IPS DF 4.7 (cell line): ENCODE measurements around the gene RCSD1.

Source experiments
- DNase-seq: peaks from one replicate; pipeline ENCODE4 v3.0.0-alpha.2; 2013; ENCODE audit warnings: low spot score; ENCODE audit errors: extremely low read depth

RCSD1 gene

DNA sequence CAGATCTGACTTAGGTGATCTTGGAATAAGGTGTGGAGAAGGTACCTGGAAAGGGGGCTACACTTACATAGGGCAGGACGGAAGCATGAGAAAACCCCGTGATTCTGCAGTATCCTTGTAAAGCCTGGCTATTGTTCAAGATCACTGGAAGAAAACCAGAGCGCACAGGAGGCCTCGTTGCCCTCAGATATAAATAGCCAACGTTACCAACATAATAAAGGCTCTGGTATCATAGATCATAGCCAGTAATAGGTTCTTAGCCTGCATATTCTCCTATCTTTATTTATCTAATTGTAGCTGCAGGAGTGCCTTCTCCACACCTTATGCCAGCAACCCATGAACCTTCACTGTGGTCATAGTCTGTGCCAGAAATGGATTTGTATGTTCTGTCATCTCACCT is 55.8 kb downstream of the RCSD1 start:
- no peak for DNase-seq

GRCh38 chr1:167687919-167688519 is 58.0 kb downstream of the RCSD1 start:
- peak; percentile 76 for DNase-seq

DNA sequence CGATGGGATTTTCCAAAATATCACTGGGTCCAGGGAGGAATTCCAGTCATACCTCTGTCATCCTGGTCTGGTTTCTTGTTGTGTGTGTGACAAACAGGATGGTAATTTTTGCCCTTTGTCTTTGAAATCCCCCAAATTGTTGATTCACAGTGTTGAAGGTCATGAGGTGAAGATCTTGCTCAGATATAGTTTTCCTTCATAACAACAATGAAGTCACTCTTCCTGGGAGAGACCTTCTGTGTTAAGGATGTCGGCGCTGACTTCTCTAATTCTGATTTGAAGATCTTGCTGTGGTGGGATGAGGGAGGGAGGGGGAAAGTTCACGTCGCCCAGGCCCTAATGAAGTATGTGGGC is 59.5 kb downstream of the RCSD1 start:
- no peak for DNase-seq

DNA sequence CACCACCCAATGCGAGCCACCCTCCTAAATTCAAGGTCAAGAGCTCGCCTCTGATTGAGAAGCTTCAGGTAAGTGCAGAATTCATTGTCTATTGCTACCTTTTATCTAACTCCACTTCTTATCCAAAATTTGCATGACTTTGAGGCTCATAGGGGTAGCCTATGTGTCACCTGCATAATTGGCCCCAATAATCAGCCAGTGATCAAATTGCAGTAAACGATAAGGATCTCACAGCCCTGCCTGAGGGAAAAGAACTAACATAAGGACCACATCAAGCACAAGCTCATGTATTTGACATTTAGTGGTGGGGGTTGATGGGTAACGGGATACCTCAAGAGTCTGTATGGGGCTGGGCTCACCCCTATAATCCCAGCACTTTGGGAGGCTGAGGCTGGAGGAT is 60.0 kb downstream of the RCSD1 start:
- no peak for DNase-seq

DNA sequence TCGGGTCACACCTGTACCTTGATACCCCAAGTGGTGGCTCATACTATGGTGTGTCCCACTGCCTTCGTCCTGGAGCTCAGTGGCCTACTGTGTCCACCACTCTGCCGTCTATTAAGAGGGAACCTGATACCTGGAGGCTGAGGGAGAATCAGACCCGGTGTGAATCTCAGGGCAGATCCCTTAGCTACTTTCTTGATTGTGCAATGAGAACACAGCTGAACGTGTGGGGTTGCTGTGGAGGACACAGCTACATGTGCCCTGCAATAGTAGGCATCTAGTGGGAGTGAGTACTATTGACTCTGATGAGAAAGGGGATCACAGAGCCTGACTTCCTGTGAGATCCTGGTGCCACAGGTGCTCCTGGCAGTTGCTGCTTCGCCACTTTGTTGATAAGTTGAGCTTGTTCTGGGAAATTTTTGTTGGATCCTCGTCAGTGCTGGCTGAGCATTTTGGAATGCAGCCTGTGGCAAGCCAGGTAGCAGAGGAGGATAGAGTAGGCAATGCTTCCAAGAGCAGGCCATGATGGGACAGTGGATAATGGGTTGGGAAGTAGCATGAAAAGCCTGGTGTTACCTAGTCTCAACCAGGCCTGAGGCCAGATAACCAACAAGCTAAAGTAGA is 63.5 kb downstream of the RCSD1 start:
- DNase-seq, result no peak

GRCh38 chr1:167694691-167695090 is 64.7 kb downstream of the RCSD1 start:
- DNase-seq, result no peak

GRCh38 chr1:167695147-167695546 is 65.1 kb downstream of the RCSD1 start:
- no peak for DNase-seq

DNA sequence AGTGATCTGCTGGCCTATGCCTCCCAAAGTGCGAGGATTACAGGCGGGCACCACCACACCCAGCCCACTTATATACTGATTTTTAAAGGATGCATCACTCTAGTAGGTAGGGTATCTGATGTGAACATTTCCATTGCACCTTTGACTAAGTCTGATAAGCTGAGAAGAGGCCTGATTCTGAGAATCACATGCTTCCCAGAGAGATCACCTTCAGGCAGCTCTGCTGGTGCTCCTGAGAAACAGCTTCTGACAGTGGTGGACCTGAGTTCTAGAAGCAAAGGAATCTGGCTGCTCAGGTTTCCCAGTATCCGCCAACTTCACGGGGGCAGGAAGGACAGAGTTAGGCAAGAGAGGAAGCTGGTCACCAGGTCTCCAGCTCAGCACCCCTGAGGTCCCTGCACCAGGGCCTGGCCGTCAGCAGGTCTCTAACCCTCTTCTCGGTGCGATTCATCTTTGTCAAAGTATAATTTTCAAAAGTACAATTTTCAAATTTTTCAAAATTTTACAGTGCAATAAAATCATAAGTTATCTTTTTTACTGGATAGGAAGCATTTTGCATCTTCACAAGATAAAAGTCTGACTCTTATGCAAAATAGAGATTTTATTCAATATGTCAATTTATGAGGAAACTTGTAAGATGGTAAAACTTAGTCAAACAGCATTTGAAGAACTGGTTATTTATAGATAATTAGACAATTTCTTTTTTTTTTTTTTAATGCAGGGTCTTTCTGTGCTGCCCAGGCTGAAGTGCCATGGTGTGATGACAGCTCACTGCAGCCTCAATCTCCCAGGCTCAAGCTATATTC is 65.9 kb downstream of the RCSD1 start:
- no peak for DNase-seq

DNA sequence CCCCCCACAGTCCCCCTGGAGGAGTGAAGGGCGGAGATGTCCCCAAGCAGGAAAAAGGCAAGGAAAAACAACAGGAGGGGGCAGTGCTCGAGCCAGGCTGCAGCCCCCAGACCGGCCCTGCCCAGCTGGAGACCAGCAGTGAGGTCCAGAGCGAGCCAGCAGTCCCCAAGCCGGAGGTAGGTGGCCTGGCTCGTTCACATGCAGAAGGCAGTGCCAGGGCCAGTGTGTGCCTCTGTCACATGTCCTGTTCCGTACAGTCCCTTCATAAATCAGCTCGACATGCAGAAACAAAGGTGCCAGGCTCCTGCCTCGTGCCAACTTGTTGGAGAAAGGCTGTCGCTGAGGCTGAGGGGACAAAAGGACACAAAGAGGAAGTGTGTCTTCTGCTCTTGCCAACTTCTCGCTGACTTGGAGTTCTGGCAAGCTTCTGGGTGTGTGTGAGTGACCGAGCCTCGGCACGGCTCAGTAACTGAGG is 67.7 kb downstream of the RCSD1 start:
- DNase-seq, result no peak

- DNase-seq, result no peak
Measured at GRCh38 chr1:167698313-167698712, 68.3 kb downstream of the RCSD1 start.

GRCh38 chr1:167701510-167701909 is 71.5 kb downstream of the RCSD1 start:
- no peak for DNase-seq

GRCh38 chr1:167703557-167703956 is 73.5 kb downstream of the RCSD1 start:
- DNase-seq, result no peak

GRCh38 chr1:167704715-167705114 is 74.7 kb downstream of the RCSD1 start:
- no peak for DNase-seq

DNA sequence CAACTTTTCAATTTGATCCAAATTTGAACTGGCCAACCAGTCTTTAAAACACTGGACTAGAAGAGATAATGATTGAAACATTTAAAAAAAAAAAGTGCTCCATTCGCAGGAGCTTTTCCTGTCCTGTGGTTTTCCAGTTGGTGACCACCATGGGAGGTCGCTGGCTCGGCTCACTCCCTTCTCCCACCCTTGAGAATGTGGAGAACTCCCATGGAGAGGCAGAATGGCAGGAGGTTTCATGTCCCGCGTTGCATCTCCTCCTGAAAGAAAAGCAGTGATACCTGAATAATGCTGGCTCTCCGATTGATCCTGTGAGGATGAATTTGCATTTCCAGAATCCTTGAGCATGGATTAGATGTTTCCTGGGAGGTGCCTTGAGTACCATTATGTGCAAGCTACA is 75.2 kb downstream of the RCSD1 start:
- no peak for DNase-seq

DNA sequence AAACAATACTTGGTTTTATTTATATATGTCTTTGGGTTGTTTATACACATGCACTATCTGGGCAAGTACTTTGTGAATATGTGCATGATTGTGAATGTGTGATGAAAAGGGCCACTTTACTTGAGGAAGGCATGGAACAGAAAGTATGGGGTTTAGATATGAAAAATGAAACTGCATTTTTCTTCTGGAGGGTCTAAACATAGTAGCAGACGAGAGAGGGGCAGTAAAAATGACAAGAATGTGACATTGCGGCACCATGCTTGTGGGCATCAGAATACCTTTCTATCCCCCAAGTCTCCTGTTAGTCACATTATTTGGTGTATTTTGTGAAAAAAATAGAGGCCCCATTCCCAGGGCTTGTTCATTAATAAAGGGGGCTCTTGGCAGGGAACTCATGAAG is 76.3 kb downstream of the RCSD1 start:
- DNase-seq, result no peak

- DNase-seq, result no peak
Measured at GRCh38 chr1:167706931-167707877, 77.2 kb downstream of the RCSD1 start.

GRCh38 chr1:167707942-167708341 is 77.9 kb downstream of the RCSD1 start:
- no peak for DNase-seq

GRCh38 chr1:167708940-167709389 is 78.9 kb downstream of the RCSD1 start:
- DNase-seq, result no peak

GRCh38 chr1:167710836-167711235 is 80.8 kb downstream of the RCSD1 start:
- DNase-seq, result no peak

GRCh38 chr1:167711797-167712196 is 81.8 kb downstream of the RCSD1 start:
- DNase-seq, result no peak

DNA sequence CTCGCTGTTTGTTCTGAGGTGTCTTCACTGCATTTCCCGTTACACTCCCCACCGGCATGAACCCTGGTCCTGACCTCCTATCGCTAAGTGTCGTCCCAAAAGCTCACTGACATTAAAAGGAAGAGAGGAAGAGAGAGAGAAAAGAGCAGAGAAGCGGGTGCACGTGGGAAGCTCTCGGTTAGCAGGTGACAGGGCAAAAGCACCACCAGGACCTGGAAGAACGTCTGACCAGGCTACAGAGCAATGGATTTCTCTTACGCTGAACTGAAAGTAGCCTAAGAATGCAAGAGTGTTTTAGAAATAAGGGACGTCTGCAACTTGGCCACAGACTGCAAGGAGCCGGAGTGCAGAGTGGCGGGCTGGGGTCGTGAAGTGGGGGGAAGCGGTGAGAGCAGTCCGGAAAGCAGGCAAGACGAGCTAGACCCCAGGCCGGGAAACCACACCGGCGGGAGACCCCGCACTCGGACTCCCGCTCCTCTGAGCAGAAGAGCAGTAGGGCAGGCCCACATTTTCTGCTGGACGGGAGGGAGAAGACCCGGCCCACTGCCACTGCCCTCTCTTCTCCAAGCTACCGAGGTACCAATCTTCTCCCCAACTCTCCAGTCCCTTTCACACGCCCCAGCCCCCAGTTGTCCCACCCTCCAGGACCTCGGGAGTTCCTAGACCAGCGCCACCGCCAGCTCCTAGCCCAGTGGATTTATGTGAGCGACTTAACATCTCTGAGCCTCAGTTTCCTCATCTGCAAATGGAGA is 83.5 kb downstream of the RCSD1 start:
- DNase-seq, result no peak
